ENCODE measurements around the gene RMDN2.

Gene RMDN2

GRCh38 chr2:37917281-37918228 is 7.5 kb upstream of the RMDN2 start:
- H3K4me3 ChIP-seq (replicated peaks; ENCODE audit: low read depth, low read length) = no peak overlapping the region
- peak; percentile 13 for DNase-seq (ENCODE audit: low read depth)
- TF ChIP-seq CTCF (IDR thresholded peaks at IDR 0.05; ENCODE audit: low read length, missing control alignments) = no peak

- no peak for DNase-seq (ENCODE audit: low read depth)
- no peak for TF ChIP-seq CTCF (IDR thresholded peaks at IDR 0.05; ENCODE audit: low read length, missing control alignments)
These were observed 6.3 kb upstream of the RMDN2 start for GRCh38 chr2:37918742-37919186.

GRCh38 chr2:37919631-37920032 is 5.5 kb upstream of the RMDN2 start:
- DNase-seq (ENCODE audit: low read depth) = peak; percentile 50
- H3K4me3 ChIP-seq (replicated peaks; ENCODE audit: low read depth, low read length) = no peak overlapping the region
- no peak for TF ChIP-seq CTCF (IDR thresholded peaks at IDR 0.05; ENCODE audit: low read length, missing control alignments)

More at GRCh38 chr2:37918742-37919186, 6.3 kb upstream of the RMDN2 start:
- H3K4me3 ChIP-seq (replicated peaks; ENCODE audit: low read depth, low read length) = no peak overlapping the region

GRCh38 chr2:37920570-37920969 is 4.5 kb upstream of the RMDN2 start:
- DNase-seq (ENCODE audit: low read depth) = peak; percentile 82
- TF ChIP-seq CTCF (IDR thresholded peaks at IDR 0.05; ENCODE audit: low read length, missing control alignments) = no peak
- H3K4me3 ChIP-seq (replicated peaks; ENCODE audit: low read depth, low read length) = no peak overlapping the region

- TF ChIP-seq CTCF (IDR thresholded peaks at IDR 0.05; ENCODE audit: low read length, missing control alignments) = no peak
- no peak for DNase-seq (ENCODE audit: low read depth)
- H3K4me3 ChIP-seq (replicated peaks; ENCODE audit: low read depth, low read length) = no peak overlapping the region
These were observed 3.3 kb upstream of the RMDN2 start for GRCh38 chr2:37921781-37922180.

- H3K4me3 ChIP-seq (replicated peaks; ENCODE audit: low read depth, low read length) = no peak overlapping the region
- TF ChIP-seq CTCF (IDR thresholded peaks at IDR 0.05; ENCODE audit: low read length, missing control alignments) = no peak
- DNase-seq (ENCODE audit: low read depth) = no peak
These were observed 1.6 kb upstream of the RMDN2 start for GRCh38 chr2:37923308-37924055.

All from fibroblast of pulmonary artery (primary cell).